ENCODE measurements around the gene ACTL6B. TPM values are rescaled to one million over a fixed set of nuclear protein-coding genes. Genes with fewer than 3 reads are reported as not detected.

The ACTL6B gene
- total and polyA plus RNA-seq, 2 of the 13 experiments (the other 11 are each of a cell fraction or from before 2014, with no cell fraction given) = not detected

GRCh38 chr7:100678291-100678984 lies 22.2 kb upstream of the ACTL6B start (continued):
- 0 out of 2 replicates have a peak, but pooled peaks have one; percentile 38 for TF ChIP-seq FIP1L1 (IDR thresholded peaks at IDR 0.05; ENCODE audit: borderline replicate concordance, insufficient read depth, low read depth, low read length)
- TF ChIP-seq AGO1 (IDR thresholded peaks at IDR 0.05; ENCODE audit: low read depth, low read length, poor library complexity, severe bottlenecking) = peak; percentile 72

- no peak for FAIRE-seq
Measured at GRCh38 chr7:100677308-100678267, 21.3 kb upstream of the ACTL6B start.

More at GRCh38 chr7:100677308-100678267, 21.3 kb upstream of the ACTL6B start:
- ATAC-seq = no peak
- Histone ChIP-seq H3K27ac (ENCODE audit: extremely low read length, insufficient read depth, low read length) (no peak overlapping the region), H3K36me3 (replicated peaks in 1 of 2; ENCODE audit: control insufficient read depth in 1 of 2, insufficient read depth in 2 of 2, low read length in 2 of 2) (peaks cover 22 to 35% of the 10 kb centered on the region in 2 experiments; a peak in 4 of 5 replicates), H4K20me1 (ENCODE audit: insufficient read depth, low read length) (peaks cover 8% of the 10 kb centered on the region; the same call in 1 of the 2 replicates), H3K79me2 (ENCODE audit: insufficient read depth, low read length) (peaks cover 9% of the 10 kb centered on the region), H3K9me3 (ENCODE audit: low read length) (no peaks in the 10 kb centered on the region), H3K27me3 (ENCODE audit: control insufficient read depth in 1 of 2, insufficient read depth in 2 of 2, low read length in 2 of 2) (no peaks in the 10 kb centered on the region), H3K4me3 (replicated peaks in 1 of 3; ENCODE audit: insufficient read depth in 1 of 3, low read depth in 2 of 3, low read length in 3 of 3) (no peak overlapping the region), H3K9ac (ENCODE audit: insufficient read depth, low read depth, low read length) (no peak overlapping the region), H2AFZ (ENCODE audit: low read length) (no peak overlapping the region), H3K4me1 (ENCODE audit: insufficient read depth, low read length) (peaks cover 37% of the 10 kb centered on the region), H3K4me2 (ENCODE audit: low read depth, low read length) (no peak overlapping the region)
- DNase-seq (ENCODE audit: low spot score) = no peak
- CTCF ChIA-PET (ENCODE audit: low intra/inter-chr PET ratio, low total read pairs) = no interaction called here
- TF ChIP-seq ZFP91 (CRISPR knock-in tag; IDR thresholded peaks at IDR 0.05; ENCODE audit: borderline replicate concordance) (0 out of 2 replicates have a peak, but pooled peaks have one; percentile 9), FUBP1 (CRISPR knock-in tag; IDR thresholded peaks at IDR 0.05; ENCODE audit: borderline replicate concordance) (no peak), SRSF9 (IDR thresholded peaks at IDR 0.05; ENCODE audit: borderline replicate concordance, insufficient read depth, low read depth, low read length, poor library complexity, severe bottlenecking) (no peak), AGO2 (optimal IDR thresholded peaks at IDR 0.05; ENCODE audit: low read depth, low read length) (peak; percentile 53), ZNF235 (CRISPR knock-in tag; IDR thresholded peaks at IDR 0.05; ENCODE audit: borderline replicate concordance) (0 out of 2 replicates have a peak, but pooled peaks have one; percentile 20), KDM5B (CRISPR knock-in tag; IDR thresholded peaks at IDR 0.05; ENCODE audit: borderline replicate concordance) (no peak), CREB3 (CRISPR knock-in tag; IDR thresholded peaks at IDR 0.05) (no peak), GMEB1 (CRISPR knock-in tag; IDR thresholded peaks at IDR 0.05; ENCODE audit: borderline replicate concordance) (no peak)
- POLR2A ChIA-PET = interaction anchor here (1.0 to 1.8 kb wide), 4 partner anchors 28 to 248 kb away, joined by 3 to 6 read pairs (median 3); partner anchors contain the start of genes MEPCE, MOSPD3 and POP7
- in situ Hi-C loops (cut with HindIII; ENCODE audit: extremely low pct_ligation_motif_present, low pct_unique_long_range_greater_than_20kb) = no loop called here
- no TSS peak for BruUV-seq (replicated peaks)
- 99% methylated on average over 22 of the region's 36 CpGs for WGBS (ENCODE audit: low lambda C conversion rate)
- intact Hi-C loops (cut with micrococcal nuclease; ENCODE audit: unreplicated experiment) = no loop called here
